HL-60 (cell line): ENCODE results near the gene NEGR1.

Source experiments
- DNase-seq, 2 experiments: peaks; one replicate each; pipeline ENCODE4 v3.0.0-alpha.2; 2010 to 2020; ENCODE audit warnings: low read depth in 1 of 2, low spot score in 1 of 2
- H3K27ac ChIP-seq: fragments of 250-450 bp; sonication (Bioruptor Pico); replicated peaks from 2 replicates; pipeline ENCODE4 v1.5.1; 2020; ENCODE audit warnings: mild to moderate bottlenecking, moderate library complexity
- H3K27me3 ChIP-seq: fragments of 250-450 bp; sonication (Bioruptor Pico); 2 replicates; pipeline ENCODE4 v1.5.1; 2021; ENCODE audit warnings: mild to moderate bottlenecking, moderate library complexity; ENCODE audit not compliant: insufficient read depth, poor library complexity, severe bottlenecking
- H3K4me3 ChIP-seq: replicated peaks from 2 replicates; pipeline ENCODE4 v1.5.1; 2011; ENCODE audit warnings: mild to moderate bottlenecking, control low read depth, low read length; ENCODE audit not compliant: insufficient read depth
- CTCF ChIP-seq: IDR thresholded peaks from one replicate; pipeline ENCODE4 v1.5.1; 2011; ENCODE audit warnings: low read length, control low read depth, inconsistent platforms; ENCODE audit not compliant: insufficient read depth
- GABPA ChIP-seq: IDR thresholded peaks from 2 replicates; pipeline ENCODE4 v1.6.1; 2012; ENCODE audit warnings: low read depth
- POLR2AphosphoS5 ChIP-seq: IDR thresholded peaks from 2 replicates; pipeline ENCODE4 v1.6.1; 2012; ENCODE audit warnings: low read depth
- REST ChIP-seq: IDR thresholded peaks from 2 replicates; pipeline ENCODE4 v1.6.1; 2012; ENCODE audit warnings: low read depth; ENCODE audit not compliant: insufficient replicate concordance
- SPI1 ChIP-seq: IDR thresholded peaks from 2 replicates; pipeline ENCODE4 v1.6.1; 2012; ENCODE audit warnings: low read depth, mild to moderate bottlenecking, borderline replicate concordance

The NEGR1 gene

GRCh38 chr1:72003092-72003491, 279.2 kb downstream of the NEGR1 start:
- H3K4me3 ChIP-seq = no peak overlapping the region
- H3K27me3 ChIP-seq = no peaks in the 10 kb centered on the region
- no peak overlapping the region for H3K27ac ChIP-seq
- DNase-seq = no peak
- no peak for TF ChIP-seq SPI1
- no peak for TF ChIP-seq POLR2AphosphoS5
- TF ChIP-seq GABPA = no peak
- TF ChIP-seq CTCF = no peak
- TF ChIP-seq REST = no peak

- TF ChIP-seq CTCF (no peak), POLR2AphosphoS5 (no peak), GABPA (no peak), REST (no peak), SPI1 (no peak)
- Histone ChIP-seq H3K4me3 (no peak overlapping the region), H3K27me3 (no peaks in the 10 kb centered on the region), H3K27ac (no peak overlapping the region)
- no peak for DNase-seq
Observed at GRCh38 chr1:72000809-72001208, 281.5 kb downstream of the NEGR1 start.

GRCh38 chr1:71994646-71995045, 287.7 kb downstream of the NEGR1 start:
- no peak for DNase-seq

More at GRCh38 chr1:71994646-71995045, 287.7 kb downstream of the NEGR1 start:
- TF ChIP-seq CTCF = no peak
- Histone ChIP-seq H3K27me3 (no peaks in the 10 kb centered on the region), H3K27ac (no peak overlapping the region), H3K4me3 (no peak overlapping the region)
